GM18520 (cell line): ENCODE data around the gene PCDH10.

ENCODE experiments used
- ATAC-seq: cut with Tn5 transposase; IDR thresholded peaks from one replicate; pipeline ENCODE4 v1.9.1; 2021; ENCODE audit not compliant: unreplicated experiment

Gene PCDH10

GRCh38 chr4:133148690-133149363 is at the start of gene PCDH10:
PCDH10 (plus strand) TSS chr4:133149294; CDS start chr4:133150141, 847 bp downstream.
- peak; percentile 95 for ATAC-seq

GRCh38 chr4:133102043-133102442 is 47.1 kb upstream of the PCDH10 start:
- ATAC-seq = no peak

- ATAC-seq = no peak
These were observed 46.3 kb upstream of the PCDH10 start for GRCh38 chr4:133102612-133103409.

- ATAC-seq = no peak
These were observed 36.5 kb upstream of the PCDH10 start for GRCh38 chr4:133112641-133113040.

- ATAC-seq = no peak
These were observed 24.3 kb upstream of the PCDH10 start for GRCh38 chr4:133124746-133125145.

- ATAC-seq = no peak
These were observed 21.6 kb upstream of the PCDH10 start for GRCh38 chr4:133127500-133127899.

GRCh38 chr4:133129237-133129636 is 19.9 kb upstream of the PCDH10 start:
- no peak for ATAC-seq

GRCh38 chr4:133130171-133130570 is 18.9 kb upstream of the PCDH10 start:
- ATAC-seq = no peak

GRCh38 chr4:133131829-133132460 is 17.1 kb upstream of the PCDH10 start:
- no peak for ATAC-seq

- ATAC-seq = no peak
These were observed 12.3 kb upstream of the PCDH10 start for GRCh38 chr4:133136833-133137232.

- no peak for ATAC-seq
These were observed 11.5 kb upstream of the PCDH10 start for GRCh38 chr4:133137571-133137970.

- no peak for ATAC-seq
These were observed 5.2 kb upstream of the PCDH10 start for GRCh38 chr4:133143775-133144430.

GRCh38 chr4:133145241-133145640 is 3.9 kb upstream of the PCDH10 start:
- no peak for ATAC-seq

- no peak for ATAC-seq
These were observed 3.1 kb upstream of the PCDH10 start for GRCh38 chr4:133145758-133146573.

- ATAC-seq = peak; percentile 28
These were observed 2.4 kb upstream of the PCDH10 start for GRCh38 chr4:133146574-133147241.

- no peak for ATAC-seq
These were observed 1.7 kb upstream of the PCDH10 start for GRCh38 chr4:133147286-133147821.

GRCh38 chr4:133147921-133148689 is 989 bp upstream of the PCDH10 start:
- ATAC-seq = no peak

GRCh38 chr4:133149364-133149695 is 236 bp downstream of the PCDH10 start:
- no peak for ATAC-seq

- no peak for ATAC-seq
These were observed 908 bp downstream of the PCDH10 start for GRCh38 chr4:133149932-133150471.
